Glomerular visceral epithelial cell (primary cell): ENCODE results near the gene PNPO.
A peak's percentile ranks its signal among the peaks of the same experiment; 100 is the strongest.
"Not testable (repeated sequence)": the region's sequence is repeated elsewhere in the genome, so short reads cannot be mapped to it uniquely, and the experiment has no call there.

Source experiments
- DNase-seq: peaks from one replicate; pipeline ENCODE4 v3.0.0-alpha.2; 2016; ENCODE audit errors: extremely low spot score

PNPO gene

DNA sequence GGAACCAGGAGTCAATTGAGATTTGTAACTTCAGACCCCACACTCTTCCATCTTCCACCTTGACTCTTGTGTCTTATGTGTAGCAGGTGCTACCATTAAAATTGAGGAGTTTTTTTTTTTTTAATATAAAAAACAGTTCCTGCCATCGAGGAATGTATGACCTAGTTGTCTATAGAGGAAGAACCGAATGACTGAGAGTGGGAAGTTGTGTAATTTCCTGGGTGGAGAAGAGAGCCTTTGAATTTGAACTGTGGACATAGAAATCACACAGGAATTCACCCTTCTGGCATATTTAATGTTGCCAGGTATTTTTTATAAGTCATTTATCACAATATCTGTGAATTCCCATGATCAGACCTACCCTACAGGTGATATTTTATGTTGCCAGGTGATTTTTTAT, 23.4 kb upstream of the PNPO start:
- DNase-seq: no peak

DNA sequence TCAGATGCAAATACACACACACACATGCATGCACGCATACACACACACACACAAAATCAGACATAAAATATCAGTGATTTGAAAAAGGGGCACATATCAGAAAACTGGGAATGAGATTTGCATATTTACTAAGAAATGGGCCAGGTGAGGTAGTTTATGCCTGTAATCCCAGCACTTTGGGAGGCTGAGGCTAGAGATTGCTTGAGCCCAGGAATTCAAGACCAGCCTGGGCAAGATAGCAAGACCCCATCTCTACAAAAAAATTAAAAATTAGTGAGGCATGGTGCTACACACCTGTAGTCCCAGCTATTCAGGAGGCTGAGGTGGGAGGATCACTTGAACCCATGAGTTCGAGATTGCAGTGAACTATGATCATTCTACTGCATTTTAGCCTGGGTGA, 22.4 kb upstream of the PNPO start:
- DNase-seq: no peak

DNA sequence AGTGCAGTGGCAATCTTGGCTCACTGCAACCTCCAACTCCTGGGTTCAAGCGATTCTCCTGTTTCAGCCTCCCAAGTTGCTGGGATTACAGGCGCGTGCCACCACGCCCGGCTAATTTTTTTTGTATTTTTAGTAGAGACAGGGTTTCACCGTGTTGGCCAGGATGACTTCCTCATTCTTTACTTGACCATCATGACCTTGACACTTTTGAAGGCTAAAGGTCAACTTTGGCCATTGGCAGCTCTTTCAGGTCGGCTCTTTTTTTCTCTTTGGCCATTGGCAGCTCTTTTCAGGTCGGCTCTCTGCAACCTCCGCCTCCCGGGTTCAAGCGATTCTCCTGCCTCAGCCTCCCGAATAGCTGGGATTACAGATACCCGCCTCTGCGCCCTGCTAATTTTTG, 21.5 kb upstream of the PNPO start:
- not testable (repeated sequence) for DNase-seq

DNA sequence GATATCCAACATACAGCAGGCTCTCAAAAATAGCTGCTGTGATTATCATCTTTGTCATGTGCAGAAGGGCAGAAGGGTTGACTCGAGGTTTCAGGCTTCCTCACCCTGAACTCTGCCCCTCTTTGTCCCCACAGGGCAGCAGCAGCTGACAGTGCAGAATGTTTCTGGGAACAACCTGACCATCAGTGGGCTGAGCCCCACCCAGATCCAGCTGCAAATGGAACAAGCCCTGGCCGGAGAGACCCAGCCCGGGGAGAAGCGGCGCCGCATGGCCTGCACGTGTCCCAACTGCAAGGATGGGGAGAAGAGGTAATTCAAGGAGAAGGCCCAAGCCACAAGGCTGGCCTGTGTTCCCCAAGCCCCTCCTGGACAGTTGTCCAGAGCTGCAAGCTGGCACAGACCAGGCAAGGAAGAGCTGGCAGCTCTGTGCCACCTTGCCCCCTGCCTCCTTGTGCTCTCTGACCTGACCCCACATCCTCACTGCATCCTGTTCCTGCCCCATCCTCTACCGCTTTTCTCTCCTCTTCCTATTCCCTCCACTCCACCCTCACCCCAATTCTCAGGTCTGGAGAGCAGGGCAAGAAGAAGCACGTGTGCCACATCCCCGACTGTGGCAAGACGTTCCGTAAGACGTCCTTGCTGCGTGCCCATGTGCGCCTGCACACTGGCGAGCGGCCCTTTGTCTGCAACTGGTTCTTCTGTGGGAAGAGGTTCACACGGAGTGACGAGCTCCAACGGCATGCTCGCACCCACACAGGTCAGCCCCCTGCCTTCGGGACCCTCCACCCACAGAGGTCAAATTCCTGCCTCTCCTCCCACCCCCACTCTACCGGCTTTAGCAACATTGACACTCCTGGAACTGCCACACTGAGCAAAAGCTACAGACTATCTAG, 16.3 kb upstream of the PNPO start:
- no peak for DNase-seq

DNA sequence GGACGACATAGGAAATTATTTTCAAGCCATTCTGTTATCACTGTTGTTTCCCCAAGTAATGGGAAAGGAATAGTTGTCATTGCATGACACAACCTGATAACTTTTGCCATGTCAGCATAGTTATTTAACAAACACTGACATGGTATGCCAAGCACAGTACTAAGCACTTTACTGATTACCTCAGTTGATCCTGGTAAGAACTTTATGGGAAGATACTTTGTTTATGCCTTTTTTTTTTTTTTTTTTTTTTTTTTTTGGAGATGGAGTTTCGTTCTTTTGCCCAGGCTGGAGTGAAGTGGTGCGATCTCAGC, 15.7 kb upstream of the PNPO start:
- no peak for DNase-seq

DNA sequence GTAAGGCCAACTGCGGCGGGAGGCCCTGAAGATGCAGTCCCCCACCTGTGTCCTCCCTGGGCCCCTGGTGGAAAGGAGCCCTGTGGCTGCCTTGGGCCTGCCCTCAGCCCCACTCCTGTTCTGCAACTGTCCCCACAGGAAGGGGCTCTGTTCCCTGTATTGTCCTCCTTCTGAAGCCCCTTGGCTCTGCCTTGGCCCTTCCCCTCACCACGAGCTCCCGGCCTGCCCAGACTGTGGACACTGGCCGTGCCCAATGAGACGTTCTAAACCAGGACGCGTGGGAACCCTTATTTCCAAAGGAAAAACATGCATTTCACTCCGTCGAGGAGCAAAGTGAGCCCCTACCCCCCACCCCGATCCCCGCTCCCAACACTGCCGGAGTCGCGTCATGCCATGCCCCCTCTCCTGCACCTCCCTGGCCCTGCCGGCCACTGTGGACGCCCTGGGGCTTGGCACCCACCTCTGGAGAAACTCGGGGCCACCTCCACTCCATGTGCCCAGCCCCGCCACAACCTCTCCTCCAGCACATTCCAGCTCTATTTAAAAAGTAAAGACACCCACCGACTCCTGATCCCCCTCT, 13.5 kb upstream of the PNPO start:
- no peak for DNase-seq

DNA sequence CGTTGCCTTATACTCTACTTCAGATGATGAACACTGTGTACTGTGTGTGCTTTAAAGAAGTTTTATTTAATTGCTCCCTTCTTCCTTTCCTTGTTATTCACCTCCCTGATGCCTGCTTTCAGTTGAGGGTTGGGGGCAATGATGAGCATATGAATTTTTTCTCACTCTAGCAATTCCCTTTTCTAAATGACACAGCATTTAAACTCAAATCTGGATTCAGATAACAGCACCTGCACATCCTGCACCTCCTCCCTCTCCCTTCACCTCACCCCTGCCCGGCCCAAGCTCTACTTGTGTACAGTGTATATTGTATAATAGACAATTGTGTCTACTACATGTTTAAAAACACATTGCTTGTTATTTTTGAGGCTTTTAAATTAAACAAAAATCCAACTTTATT, 13.0 kb upstream of the PNPO start:
- no peak for DNase-seq

DNA sequence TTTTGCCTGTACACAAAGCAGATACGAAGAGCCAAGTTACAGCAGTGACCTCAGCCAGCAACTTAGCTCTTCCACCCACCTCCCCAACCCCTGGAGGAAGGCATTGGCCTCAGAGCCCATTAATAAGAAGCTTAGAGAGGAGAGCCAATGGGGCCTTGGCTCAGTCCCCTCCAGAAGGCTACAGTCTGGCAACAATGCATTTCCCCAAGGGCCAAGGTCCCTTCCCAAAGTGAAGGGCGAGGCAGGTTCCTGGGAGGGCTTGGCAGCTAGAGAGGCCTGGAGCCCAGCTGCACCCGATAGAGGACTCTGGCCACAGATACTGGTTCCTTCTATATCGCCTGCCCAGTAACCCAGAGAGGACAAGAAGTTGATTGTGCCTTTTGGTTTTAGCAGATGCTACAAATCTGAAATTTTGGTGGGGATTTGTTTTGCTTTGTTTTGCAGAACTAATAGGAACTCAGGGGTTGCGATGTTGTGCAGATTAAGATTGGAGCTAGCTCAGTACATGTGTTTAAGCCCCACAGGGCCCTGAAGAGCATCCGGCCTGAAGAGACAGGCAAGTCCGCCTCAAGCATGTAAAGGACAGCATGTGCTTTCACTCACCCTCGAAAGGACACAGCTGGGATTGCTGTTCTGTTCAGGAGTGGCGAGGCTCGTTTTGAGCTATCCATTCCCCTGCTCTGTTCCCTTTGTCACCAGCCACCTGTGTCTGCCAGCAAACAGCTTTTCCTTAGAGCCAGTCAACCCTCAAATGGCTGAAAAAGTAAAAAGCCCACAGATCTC, 12.0 kb upstream of the PNPO start:
- DNase-seq: no peak

DNA sequence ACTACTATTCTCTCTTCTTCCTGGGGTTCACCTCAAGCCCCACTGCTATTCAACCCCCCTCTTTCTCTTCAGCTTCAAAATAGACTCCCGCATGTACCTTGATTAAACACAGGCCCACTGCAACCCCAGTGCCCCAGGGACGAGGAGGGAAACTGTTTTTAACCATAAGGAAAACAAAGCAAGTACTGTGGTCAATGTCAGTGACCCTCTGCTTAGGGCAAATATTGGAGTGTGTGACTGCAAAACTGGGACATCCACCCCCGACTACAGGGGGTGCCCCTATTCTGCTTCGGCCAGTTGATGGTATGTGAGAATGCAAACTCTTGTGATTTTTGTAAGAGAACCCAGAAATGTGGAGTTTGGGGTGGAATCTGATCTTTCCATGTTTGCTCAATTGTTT, 9.5 kb upstream of the PNPO start:
- DNase-seq: no peak

DNA sequence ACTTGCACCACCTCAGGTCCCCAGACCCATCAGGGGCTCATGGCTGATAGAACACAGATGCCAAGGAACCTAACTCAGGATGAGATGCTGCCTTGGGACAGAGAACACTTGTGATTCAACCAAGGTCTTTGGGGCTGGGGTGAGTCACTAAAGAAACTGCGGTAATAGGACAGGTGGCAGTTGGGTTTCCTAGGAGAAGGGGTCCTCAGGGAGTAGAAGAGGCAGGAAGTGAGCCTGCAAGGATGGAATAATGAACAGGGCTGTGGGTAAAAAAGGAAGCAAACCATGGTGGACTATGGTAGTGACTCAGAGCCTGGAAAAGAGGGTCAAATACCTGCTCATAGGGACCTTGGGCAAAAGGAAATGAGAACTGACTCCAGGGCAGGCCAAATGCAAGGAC, 6.5 kb upstream of the PNPO start:
- DNase-seq: peak; percentile 57

DNA sequence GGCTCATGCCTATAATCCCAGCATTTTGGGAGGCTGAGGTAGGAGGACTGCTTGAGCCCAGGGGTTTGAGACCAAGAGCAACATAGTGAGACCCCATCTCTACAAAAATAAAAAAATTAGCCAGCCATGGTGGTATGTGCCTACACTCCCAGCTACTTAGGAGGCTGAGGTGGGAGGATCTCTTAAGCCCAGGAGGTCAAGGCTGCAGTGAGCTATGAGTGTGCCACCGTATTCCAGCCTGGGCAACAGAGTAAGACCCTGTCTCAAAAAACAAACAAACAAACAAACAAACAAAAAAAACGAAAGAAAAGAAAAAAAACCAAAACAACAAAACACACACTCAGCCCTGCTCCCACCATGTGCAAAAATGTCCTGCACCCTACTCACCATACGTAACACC, 5.9 kb upstream of the PNPO start:
- DNase-seq: not testable (repeated sequence)

DNA sequence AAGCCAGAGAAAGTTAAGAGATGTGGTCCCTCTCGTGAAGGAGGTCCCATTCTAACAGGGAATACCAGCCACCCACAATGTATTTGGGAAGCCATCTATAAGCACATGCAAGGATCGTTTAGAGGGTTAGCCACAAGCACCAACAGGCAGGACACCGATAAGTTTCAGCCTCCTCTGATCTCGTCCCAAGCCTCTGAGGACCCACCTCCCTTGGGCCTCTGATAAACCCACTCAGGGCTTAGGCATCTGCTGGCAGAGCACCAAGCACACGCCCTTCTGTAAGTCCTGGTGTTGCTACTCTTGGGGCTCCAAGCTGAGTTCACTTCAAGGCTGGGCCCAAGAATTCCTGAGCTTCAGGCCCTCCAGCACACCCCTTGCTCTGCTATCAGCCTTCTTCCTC, 5.4 kb upstream of the PNPO start:
- peak; percentile 84 for DNase-seq

DNA sequence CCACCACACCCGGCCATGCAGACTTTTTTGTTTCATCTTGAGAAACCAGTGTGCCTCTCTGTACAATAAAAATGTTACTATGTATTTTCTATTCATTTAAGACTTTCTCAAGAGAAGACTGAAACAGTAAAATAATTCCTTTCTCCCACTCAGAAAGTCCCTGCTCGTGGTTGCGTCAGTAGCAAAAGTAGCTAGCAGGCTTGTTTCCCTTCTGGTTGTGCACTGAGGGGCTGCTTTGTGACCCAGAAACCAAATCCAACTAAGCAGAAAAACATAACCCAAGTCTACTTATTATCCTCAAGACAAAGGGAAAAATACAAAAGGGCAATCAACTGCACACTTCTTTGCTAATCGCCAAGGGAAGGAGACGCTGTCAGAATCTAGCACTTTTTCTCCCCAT, 3.4 kb upstream of the PNPO start:
- DNase-seq: no peak

DNA sequence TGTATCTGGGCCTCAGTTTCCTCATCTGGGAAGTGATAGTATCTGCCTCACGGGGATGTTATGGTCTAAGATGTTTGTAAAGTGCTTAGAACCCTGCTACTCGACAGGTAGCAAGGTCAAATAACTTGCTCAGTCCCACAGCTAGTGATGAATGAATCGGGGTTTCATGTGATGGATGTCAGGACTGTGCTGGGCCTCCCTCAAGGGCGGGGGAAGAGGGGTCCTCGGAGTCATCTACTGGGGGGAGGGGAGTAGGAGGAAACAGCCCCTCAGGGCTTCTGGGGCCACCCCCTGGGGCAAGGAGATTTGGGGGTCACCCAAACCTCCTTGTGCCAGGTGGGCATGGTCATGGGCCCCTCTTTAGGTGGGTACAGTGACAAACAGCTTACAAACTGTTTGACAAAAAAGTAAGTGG, 732 bp downstream of the PNPO start:
- no peak for DNase-seq

DNA sequence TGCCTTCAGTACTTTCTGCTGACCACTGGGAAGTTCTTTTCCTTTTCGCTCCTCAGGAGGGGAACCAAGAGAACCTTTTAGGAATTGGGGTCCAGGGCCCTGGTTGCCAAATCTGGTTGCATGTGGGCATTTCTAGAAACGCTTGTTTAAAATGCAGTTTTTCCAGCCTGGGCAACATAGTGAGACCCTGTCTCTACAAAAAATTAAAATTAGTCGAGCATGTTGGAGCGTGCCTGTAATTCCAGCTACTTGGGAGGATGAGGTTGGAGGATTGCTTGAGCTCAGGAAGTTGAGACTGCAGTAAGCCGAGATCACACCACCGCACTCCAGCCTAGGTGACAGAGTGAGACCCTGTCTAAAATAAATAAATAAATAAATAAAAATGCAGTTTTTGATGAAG, 1.2 kb downstream of the PNPO start:
- no peak for DNase-seq

DNA sequence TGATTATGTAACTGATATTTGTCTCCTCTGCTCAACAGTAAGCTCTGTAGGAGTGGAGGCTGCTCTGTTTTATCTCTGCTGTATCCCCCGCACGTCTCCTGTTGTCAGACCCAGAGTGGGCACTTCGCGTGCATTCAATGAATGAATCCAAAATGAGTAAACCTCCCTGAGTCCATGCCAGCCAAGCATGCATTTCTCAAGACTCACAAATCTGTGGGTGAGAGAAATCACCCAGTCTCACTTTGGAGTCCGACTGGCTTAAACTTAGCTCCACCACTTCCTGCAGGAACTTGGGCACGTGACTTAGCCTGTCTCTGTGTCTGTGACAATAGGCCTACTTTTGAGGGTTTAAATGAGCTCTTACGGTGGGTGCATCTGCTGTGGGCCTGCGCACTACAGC, 3.7 kb downstream of the PNPO start:
- no peak for DNase-seq

DNA sequence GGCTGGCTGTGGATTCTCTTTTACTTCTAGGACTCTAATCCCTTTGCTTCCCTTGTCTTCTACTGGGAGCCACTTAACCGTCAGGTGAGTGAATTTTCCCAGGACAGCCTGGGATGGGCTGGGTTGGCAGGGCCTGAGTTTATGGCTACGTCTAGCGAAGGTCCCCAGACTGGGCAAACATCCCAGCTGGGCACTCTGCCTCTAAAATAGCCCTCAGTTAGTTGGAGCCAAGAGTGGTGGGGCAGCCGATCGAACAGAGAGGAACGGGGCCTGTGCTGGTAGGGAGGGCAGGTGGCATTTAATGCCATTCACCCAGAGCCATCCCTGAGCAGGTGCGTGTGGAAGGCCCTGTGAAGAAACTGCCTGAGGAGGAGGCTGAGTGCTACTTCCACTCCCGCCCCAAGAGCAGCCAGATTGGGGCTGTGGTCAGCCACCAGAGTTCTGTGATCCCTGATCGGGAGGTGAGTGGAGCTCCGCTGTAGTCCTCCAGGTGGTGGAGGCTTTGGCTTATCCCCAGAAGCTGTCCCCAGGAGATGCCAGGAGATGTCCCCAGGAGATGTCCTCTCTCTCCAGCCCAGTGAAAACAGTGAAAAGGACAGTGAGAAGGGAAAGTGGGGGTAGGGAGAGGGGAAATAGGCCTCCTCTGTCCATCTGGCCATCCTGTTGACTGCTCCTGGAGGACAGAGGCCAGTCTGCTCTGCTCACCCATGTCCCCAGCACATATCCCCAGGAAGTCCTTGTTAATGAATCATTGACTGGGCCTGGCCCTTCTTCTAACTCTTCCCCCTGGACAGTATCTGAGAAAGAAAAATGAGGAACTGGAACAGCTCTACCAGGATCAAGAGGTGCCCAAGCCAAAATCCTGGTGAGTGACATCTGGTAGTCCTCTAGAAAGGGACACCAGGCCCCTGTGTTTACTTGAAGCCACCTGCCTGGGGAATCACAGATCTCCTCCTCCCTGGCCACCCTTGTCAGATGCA, 4.4 kb downstream of the PNPO start:
- DNase-seq: no peak

DNA sequence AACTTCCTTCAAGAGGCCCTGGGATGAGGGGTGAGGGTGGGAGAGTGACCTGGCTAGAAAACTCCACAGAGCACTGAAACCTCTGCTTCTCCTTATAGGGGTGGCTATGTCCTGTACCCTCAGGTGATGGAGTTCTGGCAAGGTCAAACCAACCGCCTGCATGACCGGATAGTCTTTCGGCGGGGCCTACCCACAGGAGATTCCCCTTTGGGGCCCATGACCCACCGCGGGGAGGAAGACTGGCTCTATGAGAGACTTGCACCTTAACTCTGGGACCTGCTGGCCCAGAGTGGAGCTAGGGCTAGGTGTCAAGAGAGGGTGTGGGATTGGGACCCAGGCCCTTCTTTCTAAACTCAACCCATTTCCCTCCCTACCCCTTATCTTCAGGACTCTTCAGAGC, 5.1 kb downstream of the PNPO start:
- no peak for DNase-seq

DNA sequence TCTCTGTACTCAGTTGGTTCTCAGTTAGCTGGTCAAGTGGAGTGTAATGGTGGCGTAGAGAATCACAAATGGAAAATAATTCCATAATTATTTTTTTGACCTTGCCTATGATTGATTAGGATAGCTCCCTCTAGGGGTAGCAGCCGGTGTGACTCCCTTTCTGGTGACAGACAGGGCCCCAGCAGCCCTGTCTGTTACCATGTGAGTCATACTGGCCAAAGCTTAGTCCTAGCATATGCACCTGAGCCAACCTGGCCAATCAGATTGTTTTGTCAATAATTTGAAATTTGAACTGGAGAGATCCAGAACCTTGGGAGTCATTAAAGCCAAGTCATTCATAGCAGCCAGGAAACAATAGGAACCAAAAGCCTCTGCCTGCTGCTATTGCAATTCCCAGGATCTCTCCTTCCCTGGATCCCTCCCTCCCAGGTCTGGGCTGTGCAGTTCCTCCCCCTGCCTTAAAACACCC, 5.6 kb downstream of the PNPO start:
- peak; percentile 83 for DNase-seq

DNA sequence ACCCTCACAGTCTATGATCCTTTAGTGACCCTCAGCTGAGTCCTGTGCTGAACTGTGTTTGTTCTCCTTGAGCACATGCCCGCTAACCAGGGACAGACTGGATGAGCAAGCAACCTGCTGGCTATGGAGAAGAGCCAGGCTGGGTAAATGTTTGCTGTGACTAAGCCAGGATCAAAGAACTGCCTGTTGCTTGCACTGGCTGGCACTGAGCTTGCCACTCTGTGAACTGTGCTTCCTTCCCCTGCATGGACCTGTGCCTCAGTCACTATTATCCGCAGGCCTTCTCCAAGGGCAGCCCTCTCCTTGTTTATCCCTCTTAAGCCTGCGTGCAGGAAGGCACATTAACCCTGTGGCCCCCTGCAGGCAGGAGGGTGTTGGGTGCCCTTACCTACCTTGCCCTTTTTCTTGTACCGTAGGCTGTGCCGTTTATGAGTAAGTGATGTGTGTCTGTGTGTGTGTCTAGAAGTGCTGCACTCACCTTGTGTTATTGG, 7.4 kb downstream of the PNPO start:
- peak; percentile 35 for DNase-seq

DNA sequence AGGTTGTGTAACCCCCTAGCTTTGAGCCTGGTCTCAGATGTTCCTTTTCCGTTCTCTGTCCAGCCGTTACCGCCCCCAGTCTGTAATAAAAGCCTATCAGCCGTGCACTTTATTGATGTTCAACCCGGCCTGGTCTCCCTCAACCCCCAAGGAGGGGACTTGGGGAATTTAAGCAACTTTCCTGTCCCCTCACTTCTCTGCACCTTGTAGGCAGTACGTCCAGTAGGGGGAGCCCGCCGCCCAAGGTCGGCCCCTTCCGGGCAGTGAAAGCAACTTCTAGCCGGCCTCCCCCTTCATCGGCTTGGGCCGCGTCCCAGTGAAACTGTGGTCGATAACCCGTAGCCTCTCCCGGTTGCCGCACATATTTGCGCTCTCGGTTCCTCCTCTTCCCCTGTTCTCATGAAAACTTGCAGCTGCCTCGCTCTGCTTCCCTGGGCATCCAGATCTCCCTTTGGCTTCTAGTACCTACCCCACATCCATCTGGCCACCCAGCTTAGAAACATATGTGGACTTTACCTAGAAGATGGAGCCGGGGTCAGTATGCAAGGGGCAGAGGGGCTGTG, 7.9 kb downstream of the PNPO start:
- peak; percentile 85 for DNase-seq
